Left lung (tissue), 10 donors: ENCODE data around the gene KRTAP16-1. TPM values are rescaled to one million over a fixed set of nuclear protein-coding genes. Genes with fewer than 3 reads are reported as not detected.
A peak's percentile ranks its signal among the peaks of the same experiment; 100 is the strongest.

Source experiments
- ATAC-seq: fragments of 200-7000 bp; cut with Tn5 transposase; one replicate; pipeline ENCODE4 v1.9.1; 2020; ENCODE audit warnings: moderate library complexity
- DNase-seq, 4 donors: peaks; one replicate each; pipeline ENCODE4 v3.0.0-alpha.2; 2013 to 2020
- H3K27ac ChIP-seq, 2 donors: fragments of 200-600 bp; sonication (generic) in 1 of 2; one replicate each; pipeline versions ENCODE4 v1.5.0 to v1.8.0; 2020 to 2021
- H3K27me3 ChIP-seq, 2 donors: fragments of 200-600 bp; sonication (generic) in 1 of 2; one replicate each; pipeline versions ENCODE4 v1.5.0 to v1.8.0; 2020 to 2021
- H3K36me3 ChIP-seq, 2 donors: fragments of 200-600 bp; sonication (generic) in 1 of 2; one replicate each; pipeline versions ENCODE4 v1.5.0 to v1.8.0; 2020 to 2021
- H3K4me1 ChIP-seq, 2 donors: fragments of 200-600 bp; one replicate each; pipeline ENCODE4 v1.8.0; 2021
- H3K4me3 ChIP-seq, 2 donors: fragments of 200-600 bp; sonication (generic) in 1 of 2; one replicate each; pipeline versions ENCODE4 v1.5.0 to v1.8.0; 2020 to 2021; ENCODE audit warnings: mild to moderate bottlenecking in 1 of 2
- H3K9me3 ChIP-seq, 2 donors: fragments of 200-600 bp; sonication (generic) in 1 of 2; one replicate each; pipeline versions ENCODE4 v1.5.0 to v1.8.0; 2020 to 2021
- CTCF ChIP-seq, 2 donors: fragments of 200-600 bp; sonication (generic) in 1 of 2; IDR thresholded peaks; one replicate each; pipeline versions ENCODE4 v1.5.0 to v1.8.0; 2021; ENCODE audit warnings: antibody characterized with exemption in 2 of 2
- intact Hi-C, 2 donors: fragments of 100-400 bp; cut with DNase I; formaldehyde crosslinking; loops; one replicate each; pipeline versions ENCODE4 v1.11.2 to v1.14.2; 2022
- polyA plus RNA-seq, 6 donors: library from polyadenylated mRNA; unstranded; fragments of 120-200 nt; gene quantifications; one replicate each; pipeline ENCODE4 v1.2.1, GENCODE V29; 2013; ENCODE audit not compliant: insufficient read length in 6 of 6
- total RNA-seq, 2 donors: library from RNA; stranded (reverse); fragmentation: NEBNext Ultra II Directional; extraction: Animal tissue kit (Norgen Biotek cat#: 25700); gene quantifications; one replicate each; pipeline ENCODE4 v1.2.1, GENCODE V29; 2021
- donor health status: DM: no; HTN: yes; CAD: no.
- donor health status: DM: no; HTN: no; CAD: no.

The KRTAP16-1 gene
- total and polyA plus RNA-seq, 8 donors = not detected

- intact Hi-C loops = no loop called here
- Histone ChIP-seq H3K27ac (no peak overlapping the region), H3K4me3 (no peak overlapping the region), H3K4me1 (no peaks in the 10 kb centered on the region), H3K9me3 (peaks cover 0 to 13% of the 10 kb centered on the region in 2 donors), H3K36me3 (no peaks in the 10 kb centered on the region), H3K27me3 (peaks cover 0 to 5% of the 10 kb centered on the region in 2 donors)
- no peak for ATAC-seq
- DNase-seq = no peak
- no peak for TF ChIP-seq CTCF (IDR thresholded peaks at IDR 0.05)
These were observed 6.8 kb upstream of the KRTAP16-1 start for GRCh38 chr17:41315814-41316445.

DNA sequence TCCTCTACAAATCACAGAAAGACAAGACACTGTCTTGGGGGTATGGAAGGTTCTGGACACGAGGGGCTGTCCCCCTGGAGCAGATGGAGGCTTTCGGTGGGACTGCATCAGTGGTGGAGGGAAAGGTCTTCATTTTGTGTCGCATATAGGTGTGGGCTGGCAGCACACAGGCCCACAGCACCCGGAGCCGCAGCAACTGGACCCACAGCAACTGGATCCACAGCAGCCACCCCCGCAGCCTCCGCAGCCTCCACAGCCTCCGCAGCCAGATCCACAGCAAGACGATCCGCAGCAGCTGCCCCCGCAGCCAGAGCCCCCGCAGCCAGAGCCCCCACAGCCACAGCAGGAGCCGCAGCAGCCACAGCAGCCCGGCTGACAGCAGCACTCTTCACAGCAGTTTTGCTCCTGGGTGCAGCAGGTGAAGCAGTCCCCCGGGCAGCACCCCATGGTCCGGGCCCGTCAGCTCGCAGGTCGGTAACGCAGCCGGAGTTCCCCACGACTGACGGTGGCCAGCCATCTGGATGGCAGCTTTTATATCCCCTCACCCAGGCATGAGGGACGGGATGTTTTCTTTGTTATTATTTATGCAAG lies 6.2 kb upstream of the KRTAP16-1 start, which contains the start of gene KRTAP17-1:
TSS of gene KRTAP17-1 (minus strand) at position 507 of the 591 bp plus-strand sequence. CDS start at position 447, 60 bp downstream.
- Histone ChIP-seq H3K27ac (no peak within 1 kb of the TSS), H3K9me3 (peaks cover 0 to 8% of the 10 kb centered on the region in 2 donors), H3K36me3 (no peaks in the 10 kb centered on the region), H3K4me1 (no peaks in the 10 kb centered on the region), H3K27me3 (peaks cover 0 to 5% of the 10 kb centered on the region in 2 donors), H3K4me3 (no peak within 1 kb of the TSS)
- no peak for ATAC-seq
- intact Hi-C loops = no loop called here
- peak in 1 of 4 donors; percentile 70 for DNase-seq
- no peak for TF ChIP-seq CTCF (IDR thresholded peaks at IDR 0.05)

GRCh38 chr17:41311111-41311510 lies 2.0 kb upstream of the KRTAP16-1 start:
- Histone ChIP-seq H3K4me1 (peaks cover 0 to 19% of the 10 kb centered on the region in 2 donors), H3K27me3 (peaks cover 0 to 21% of the 10 kb centered on the region in 2 donors), H3K4me3 (no peak overlapping the region), H3K9me3 (no peaks in the 10 kb centered on the region), H3K36me3 (no peaks in the 10 kb centered on the region), H3K27ac (no peak overlapping the region)
- ATAC-seq (no peak), DNase-seq (no peak)
- intact Hi-C loops = no loop called here
- no peak for TF ChIP-seq CTCF (IDR thresholded peaks at IDR 0.05)

- Histone ChIP-seq H3K27me3 (peaks cover 0 to 21% of the 10 kb centered on the region in 2 donors), H3K9me3 (no peaks in the 10 kb centered on the region), H3K4me3 (peak overlapping the region in 1 of 2 donors; percentile 11), H3K4me1 (peaks cover 0 to 19% of the 10 kb centered on the region in 2 donors), H3K27ac (peak overlapping the region in 1 of 2 donors; percentile 84), H3K36me3 (no peaks in the 10 kb centered on the region)
- no peak for TF ChIP-seq CTCF (IDR thresholded peaks at IDR 0.05)
- DNase-seq (peak in 2 of 4 donors; percentile 51 to 67), ATAC-seq (peak; percentile 52)
- intact Hi-C loops = no loop called here
These were observed 725 bp downstream of the KRTAP16-1 start for GRCh38 chr17:41308251-41308917.

- H3K9me3 ChIP-seq = no peaks in the 10 kb centered on the region
- intact Hi-C loops = no loop called here
- ATAC-seq (peak; percentile 24), DNase-seq (peak in 2 of 4 donors; percentile 56 to 88)
- no peaks in the 10 kb centered on the region for H3K36me3 ChIP-seq
- peak overlapping the region in 1 of 2 donors; percentile 11 for H3K4me3 ChIP-seq
- H3K27ac ChIP-seq = peak overlapping the region in 1 of 2 donors; percentile 84
- H3K27me3 ChIP-seq = peaks cover 0 to 21% of the 10 kb centered on the region in 2 donors
- no peak for TF ChIP-seq CTCF (IDR thresholded peaks at IDR 0.05)
- H3K4me1 ChIP-seq = peaks cover 0 to 19% of the 10 kb centered on the region in 2 donors
These were observed 1.5 kb downstream of the KRTAP16-1 start for GRCh38 chr17:41307647-41308046.
